Measurements from ENCODE around the gene TAF11L5. TPM values are rescaled to one million over a fixed set of nuclear protein-coding genes. Genes with fewer than 3 reads are reported as not detected.
"Not testable (repeated sequence)": the region's sequence is repeated elsewhere in the genome, so short reads cannot be mapped to it uniquely, and the experiment has no call there.

Gene TAF11L5
- total RNA-seq, 1 donor from 2014 or later: not detected

DNA sequence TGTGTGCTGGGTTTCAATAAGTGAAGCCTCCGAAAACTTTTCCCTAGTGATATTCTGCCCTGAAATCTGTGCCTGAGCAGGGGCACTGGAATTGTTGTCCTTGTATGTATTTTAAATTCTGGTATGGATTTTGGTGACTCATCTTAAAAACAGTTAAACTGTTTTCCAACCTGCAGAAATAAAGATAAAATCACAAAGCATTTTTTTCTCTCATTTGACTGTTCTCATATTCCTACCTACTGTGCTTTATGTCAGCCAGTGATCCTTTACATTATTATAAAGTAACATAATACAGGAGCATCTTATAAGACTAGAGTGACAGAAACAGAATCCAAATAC lies 37.9 kb upstream of the TAF11L5 start:
- Histone ChIP-seq H3K4me3 (no peak overlapping the region), H3K27me3 (no peaks in the 10 kb centered on the region), H3K4me1 (no peaks in the 10 kb centered on the region), H3K27ac (no peak overlapping the region), H3K36me3 (no peaks in the 10 kb centered on the region), H3K9me3 (no peaks in the 10 kb centered on the region)
- no peak for DNase-seq
- intact Hi-C loops (cut with DNase I): no loop called here
- ATAC-seq: no peak
- no peak for TF ChIP-seq CTCF (IDR thresholded peaks at IDR 0.05)

DNA sequence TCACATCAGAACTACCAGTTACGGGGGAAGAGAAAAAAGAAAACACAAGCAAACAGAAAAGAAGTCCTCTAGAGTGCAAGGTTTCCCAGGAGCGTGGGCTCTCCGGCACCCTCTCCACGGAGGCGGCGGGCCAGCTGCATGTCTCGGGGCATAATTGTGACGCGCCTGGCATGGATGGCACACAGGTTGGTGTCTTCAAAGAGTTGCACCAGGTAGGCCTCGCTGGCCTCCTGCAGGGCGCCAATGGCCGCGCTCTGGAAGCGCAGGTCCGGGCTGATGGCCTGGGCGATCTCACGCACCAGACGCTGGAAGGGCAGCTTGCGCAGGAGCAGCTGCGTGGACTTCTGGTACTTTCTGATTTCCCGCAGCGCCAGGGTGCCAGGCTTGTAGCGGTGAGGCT lies 33.8 kb upstream of the TAF11L5 start:
- DNase-seq; H3K27ac ChIP-seq; H3K9me3 ChIP-seq; H3K4me3 ChIP-seq; ATAC-seq; H3K27me3 ChIP-seq; H3K36me3 ChIP-seq; intact Hi-C loops (cut with DNase I); H3K4me1 ChIP-seq: not testable (repeated sequence)

DNA sequence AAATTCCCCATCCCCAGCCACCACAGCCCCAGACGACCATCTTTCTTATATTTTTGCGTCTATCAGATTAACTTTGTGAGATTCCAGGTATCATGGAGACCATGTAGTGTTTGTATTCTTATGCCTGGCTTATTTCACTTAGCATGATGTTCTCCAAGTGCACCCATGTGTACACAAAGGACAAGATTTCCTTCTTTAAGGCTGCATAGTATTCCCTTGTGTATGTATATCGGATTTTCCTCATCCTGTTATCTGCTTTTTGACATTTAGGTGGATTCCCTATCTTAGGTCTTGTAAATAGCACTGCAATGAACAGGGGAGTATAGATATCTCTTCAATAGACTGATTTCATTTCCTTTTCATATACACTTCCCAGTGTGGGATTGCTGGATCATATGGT lies 32.3 kb upstream of the TAF11L5 start:
- Histone ChIP-seq H3K9me3 (no peaks in the 10 kb centered on the region), H3K36me3 (no peaks in the 10 kb centered on the region), H3K4me1 (no peaks in the 10 kb centered on the region), H3K27ac (no peak overlapping the region), H3K27me3 (no peaks in the 10 kb centered on the region), H3K4me3 (no peak overlapping the region)
- DNase-seq (no peak), ATAC-seq (no peak)
- intact Hi-C loops (cut with DNase I): no loop called here
- TF ChIP-seq CTCF (IDR thresholded peaks at IDR 0.05): no peak

GRCh38 chr5:17497446-17497845 lies 27.6 kb upstream of the TAF11L5 start:
- no peak for ATAC-seq
- no peak for DNase-seq
- Histone ChIP-seq H3K36me3 (no peaks in the 10 kb centered on the region), H3K27ac (no peak overlapping the region), H3K27me3 (no peaks in the 10 kb centered on the region), H3K9me3 (no peaks in the 10 kb centered on the region), H3K4me3 (no peak overlapping the region), H3K4me1 (no peaks in the 10 kb centered on the region)
- no peak for TF ChIP-seq CTCF (IDR thresholded peaks at IDR 0.05)
- intact Hi-C loops (cut with DNase I): no loop called here

DNA sequence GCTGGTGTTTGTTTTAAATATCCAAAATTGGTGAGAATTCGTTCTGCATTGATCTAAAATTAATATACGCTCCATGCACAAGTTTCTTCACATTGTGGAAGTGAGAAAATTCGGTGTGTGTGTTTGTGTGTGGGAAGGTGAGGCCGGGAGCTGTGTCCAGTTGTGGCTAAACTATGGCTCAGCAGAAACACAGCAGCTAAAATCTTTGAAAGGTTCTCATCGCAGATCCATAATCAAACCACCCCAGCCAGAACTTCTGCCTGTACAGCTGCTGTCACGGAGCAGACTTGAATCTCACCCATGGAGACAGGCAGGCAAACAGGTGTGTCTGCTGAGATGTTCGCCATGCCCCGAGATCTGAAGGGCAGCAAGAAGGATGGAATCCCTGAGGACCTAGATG lies 27.1 kb upstream of the TAF11L5 start, which contains the start of gene TAF11L2:
Gene TAF11L2, plus strand, starts transcription at position 301 of the 400 bp plus-strand sequence.
- not testable (repeated sequence) for H3K27me3 ChIP-seq

GRCh38 chr5:17511775-17512325 lies 13.2 kb upstream of the TAF11L5 start:
- Histone ChIP-seq H3K4me3 (no peak overlapping the region), H3K27ac (no peak overlapping the region), H3K36me3 (no peaks in the 10 kb centered on the region), H3K9me3 (no peaks in the 10 kb centered on the region), H3K4me1 (no peaks in the 10 kb centered on the region), H3K27me3 (no peaks in the 10 kb centered on the region)
- ATAC-seq (no peak), DNase-seq (no peak)
- intact Hi-C loops (cut with DNase I): no loop called here
- TF ChIP-seq CTCF (IDR thresholded peaks at IDR 0.05): no peak

More for the DNA sequence above, 27.1 kb upstream of the TAF11L5 start, which contains the start of gene TAF11L2:
- intact Hi-C loops (cut with DNase I); H3K4me3 ChIP-seq; ATAC-seq; H3K36me3 ChIP-seq; H3K9me3 ChIP-seq; H3K27ac ChIP-seq; H3K4me1 ChIP-seq; DNase-seq: not testable (repeated sequence)

- H3K9me3 ChIP-seq; H3K27ac ChIP-seq; H3K4me1 ChIP-seq; ATAC-seq; H3K27me3 ChIP-seq; intact Hi-C loops (cut with DNase I); H3K4me3 ChIP-seq; H3K36me3 ChIP-seq: not testable (repeated sequence)
- DNase-seq: peak; percentile 66
Measured at GRCh38 chr5:17517526-17517925, 7.5 kb upstream of the TAF11L5 start.

- intact Hi-C loops (cut with DNase I); H3K4me3 ChIP-seq; H3K27me3 ChIP-seq; H3K36me3 ChIP-seq; ATAC-seq; H3K9me3 ChIP-seq; H3K4me1 ChIP-seq; DNase-seq; H3K27ac ChIP-seq: not testable (repeated sequence)
Measured at GRCh38 chr5:17518067-17518466, 7.0 kb upstream of the TAF11L5 start, which contains the start of gene TAF11L3. TSS of gene TAF11L3 (plus strand) at chr5:17518367.

- H3K4me1 ChIP-seq; DNase-seq; H3K27ac ChIP-seq; intact Hi-C loops (cut with DNase I); H3K9me3 ChIP-seq; H3K4me3 ChIP-seq; H3K36me3 ChIP-seq; ATAC-seq; H3K27me3 ChIP-seq: not testable (repeated sequence)
Measured at GRCh38 chr5:17519508-17519907, 5.5 kb upstream of the TAF11L5 start.

GRCh38 chr5:17521501-17521900 lies 3.5 kb upstream of the TAF11L5 start, which contains the start of gene TAF11L4:
TSS of gene TAF11L4 (plus strand) at chr5:17521801.
- H3K4me1 ChIP-seq; H3K9me3 ChIP-seq; H3K36me3 ChIP-seq; DNase-seq; H3K4me3 ChIP-seq; H3K27ac ChIP-seq; H3K27me3 ChIP-seq; intact Hi-C loops (cut with DNase I); ATAC-seq: not testable (repeated sequence)

DNA sequence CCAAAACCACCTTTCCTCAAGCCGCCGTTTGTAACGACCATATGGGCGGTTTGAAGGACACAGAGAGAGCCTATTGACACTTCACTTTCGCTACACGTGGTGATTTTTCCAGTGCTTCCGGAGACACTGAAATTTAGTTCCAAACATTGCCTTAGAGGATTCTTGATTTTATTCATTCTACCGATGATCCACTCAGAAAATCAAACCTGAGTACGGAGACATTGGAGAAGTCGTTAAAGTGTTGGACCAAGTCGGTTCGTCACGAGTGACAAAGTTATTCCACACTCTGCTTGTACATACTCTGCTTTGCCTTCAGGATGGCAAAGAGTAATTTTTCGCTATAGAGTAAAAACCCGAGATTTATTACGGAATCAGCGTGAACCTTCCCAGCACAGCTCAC lies 1.5 kb downstream of the TAF11L5 start:
- H3K4me1 ChIP-seq; DNase-seq; H3K36me3 ChIP-seq; intact Hi-C loops (cut with DNase I); ATAC-seq; H3K4me3 ChIP-seq; H3K27me3 ChIP-seq; H3K27ac ChIP-seq; H3K9me3 ChIP-seq: not testable (repeated sequence)
